ENCODE results near the gene TMUB1. TPM values are rescaled to one million over a fixed set of nuclear protein-coding genes. Genes with fewer than 3 reads are reported as not detected.

TMUB1 gene
- total and polyA plus RNA-seq, 12 donors = 18.5 to 88.2 (median 26.1) TPM

DNA sequence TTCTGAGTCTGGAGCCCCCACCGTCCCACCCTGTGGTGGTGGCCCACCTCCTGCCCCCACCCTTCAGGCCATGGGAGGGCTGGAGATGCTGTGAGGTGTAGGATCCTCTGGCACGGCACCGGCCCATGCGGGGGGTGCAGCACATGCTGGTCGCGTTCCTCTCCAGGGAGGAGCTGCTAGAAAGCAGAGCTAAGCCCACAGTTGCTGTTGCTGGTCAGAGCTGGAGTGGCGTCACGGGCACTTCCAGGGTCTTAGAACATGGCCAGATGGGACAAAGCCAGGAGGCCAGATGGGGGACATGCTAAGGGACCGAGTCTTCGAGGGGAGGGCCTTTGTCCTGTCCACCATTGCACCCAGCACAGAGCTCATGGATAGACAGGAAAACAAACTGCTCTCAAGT, 24.6 kb upstream of the TMUB1 start:
- TF ChIP-seq, protein P1, sequence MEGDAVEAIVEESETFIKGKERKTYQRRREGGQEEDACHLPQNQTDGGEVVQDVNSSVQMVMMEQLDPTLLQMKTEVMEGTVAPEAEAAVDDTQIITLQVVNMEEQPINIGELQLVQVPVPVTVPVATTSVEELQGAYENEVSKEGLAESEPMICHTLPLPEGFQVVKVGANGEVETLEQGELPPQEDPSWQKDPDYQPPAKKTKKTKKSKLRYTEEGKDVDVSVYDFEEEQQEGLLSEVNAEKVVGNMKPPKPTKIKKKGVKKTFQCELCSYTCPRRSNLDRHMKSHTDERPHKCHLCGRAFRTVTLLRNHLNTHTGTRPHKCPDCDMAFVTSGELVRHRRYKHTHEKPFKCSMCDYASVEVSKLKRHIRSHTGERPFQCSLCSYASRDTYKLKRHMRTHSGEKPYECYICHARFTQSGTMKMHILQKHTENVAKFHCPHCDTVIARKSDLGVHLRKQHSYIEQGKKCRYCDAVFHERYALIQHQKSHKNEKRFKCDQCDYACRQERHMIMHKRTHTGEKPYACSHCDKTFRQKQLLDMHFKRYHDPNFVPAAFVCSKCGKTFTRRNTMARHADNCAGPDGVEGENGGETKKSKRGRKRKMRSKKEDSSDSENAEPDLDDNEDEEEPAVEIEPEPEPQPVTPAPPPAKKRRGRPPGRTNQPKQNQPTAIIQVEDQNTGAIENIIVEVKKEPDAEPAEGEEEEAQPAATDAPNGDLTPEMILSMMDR (IDR thresholded peaks at IDR 0.05) = no peak
- peaks cover 0 to 31% (median 13%) of the 10 kb centered on the region in 9 donors for H3K4me1 ChIP-seq
- no peaks in the 10 kb centered on the region for H3K27me3 ChIP-seq
- peaks cover 0 to 15% (median 0%) of the 10 kb centered on the region in 9 donors for H3K36me3 ChIP-seq
- peak overlapping the region in 1 of 10 donors; percentile 23 for H3K27ac ChIP-seq
- H3K4me3 ChIP-seq = no peak overlapping the region
- no peak for ATAC-seq
- DNase-seq = no peak
- 70 to 81% methylated on average over 10 of the region's 10 CpGs for WGBS, 2 donors
- H3K9me3 ChIP-seq = no peaks in the 10 kb centered on the region
- intact Hi-C loops (cut with DNase I) = loop anchor here in 3 of 10 donors (10.0 kb wide), 3 partner anchors 63 to 223 kb away; partner anchors contain the start of gene ASIC3 (in 1 of the 3)

DNA sequence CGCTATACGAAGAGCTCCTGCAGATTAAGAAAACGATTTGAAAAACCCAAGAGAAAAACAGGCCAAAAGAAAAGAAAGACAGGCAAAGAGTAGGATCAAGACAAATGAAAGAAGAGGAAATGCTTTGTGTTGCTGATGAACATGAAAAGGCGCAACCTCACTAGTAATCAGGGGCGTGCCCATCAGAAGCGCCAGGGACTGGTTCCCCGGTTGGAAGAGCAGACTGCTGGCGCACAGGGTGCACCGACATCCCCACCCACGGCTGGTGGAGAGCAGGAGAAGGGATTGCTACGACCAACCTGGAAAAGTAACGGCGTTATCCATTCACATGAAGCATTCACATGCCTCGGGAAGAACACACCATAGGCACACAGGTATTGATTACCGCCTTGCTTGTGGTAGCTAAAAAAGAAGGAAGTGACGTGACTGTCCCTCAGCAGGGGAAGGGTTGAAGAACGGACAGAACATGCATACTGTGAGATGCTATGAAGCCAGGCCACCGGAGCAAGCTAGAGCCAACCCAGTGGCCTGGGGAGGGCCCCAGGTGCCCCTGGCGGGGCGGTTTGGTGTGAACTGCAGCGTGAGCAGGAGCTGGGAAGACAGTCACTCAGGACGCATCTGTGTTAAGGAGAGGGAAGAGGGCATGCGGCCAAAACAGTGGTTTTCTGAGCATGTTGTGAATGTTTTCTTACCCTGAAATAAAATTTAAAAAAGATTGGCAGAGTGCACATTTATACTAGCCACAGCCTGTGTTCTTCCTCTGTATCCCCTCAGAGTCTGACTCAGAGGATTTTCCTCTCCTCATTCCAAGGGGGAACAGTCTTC, 21.3 kb upstream of the TMUB1 start:
- DNase-seq = no peak
- 83% methylated on average over 23 of the region's 23 CpGs for WGBS, 2 donors

DNA sequence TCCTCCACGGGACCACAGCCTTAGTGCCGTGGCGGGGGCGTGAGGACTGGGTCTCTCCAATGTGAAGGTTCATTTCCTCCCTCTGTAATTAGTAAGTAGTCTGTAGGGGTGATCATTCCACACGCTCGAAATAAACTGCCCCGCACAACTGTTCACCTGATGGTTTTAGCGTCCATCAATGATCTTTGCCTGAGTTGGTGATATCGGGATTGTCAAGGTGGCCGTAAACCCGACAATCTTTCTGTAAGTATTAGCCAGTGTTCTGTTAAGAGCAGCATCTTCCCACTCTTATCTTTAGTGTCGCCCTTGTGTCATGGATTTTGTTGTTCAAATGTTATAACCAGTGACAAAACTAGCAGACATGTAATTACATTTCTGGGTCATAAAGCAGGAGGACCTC, 20.7 kb upstream of the TMUB1 start:
- ATAC-seq = no peak
- 83 to 91% methylated on average over 12 of the region's 12 CpGs for WGBS, 2 donors

More for the DNA sequence above, 21.3 kb upstream of the TMUB1 start:
- peaks cover 0 to 40% (median 17%) of the 10 kb centered on the region in 9 donors for H3K4me1 ChIP-seq
- intact Hi-C loops (cut with DNase I) = loop anchor here in 3 of 10 donors (10.0 kb wide), 3 partner anchors 60 to 220 kb away; partner anchors contain the start of gene ASIC3 (in 1 of the 3)
- peak in 1 of 8 donors; percentile 5 for ATAC-seq
- H3K9me3 ChIP-seq = no peaks in the 10 kb centered on the region
- no peak overlapping the region for H3K4me3 ChIP-seq
- TF ChIP-seq, protein P1 (IDR thresholded peaks at IDR 0.05) = no peak
- H3K27me3 ChIP-seq = no peaks in the 10 kb centered on the region
- H3K27ac ChIP-seq = peak overlapping the region in 1 of 10 donors; percentile 15
- H3K36me3 ChIP-seq = peaks cover 0 to 15% (median 0%) of the 10 kb centered on the region in 9 donors

DNA sequence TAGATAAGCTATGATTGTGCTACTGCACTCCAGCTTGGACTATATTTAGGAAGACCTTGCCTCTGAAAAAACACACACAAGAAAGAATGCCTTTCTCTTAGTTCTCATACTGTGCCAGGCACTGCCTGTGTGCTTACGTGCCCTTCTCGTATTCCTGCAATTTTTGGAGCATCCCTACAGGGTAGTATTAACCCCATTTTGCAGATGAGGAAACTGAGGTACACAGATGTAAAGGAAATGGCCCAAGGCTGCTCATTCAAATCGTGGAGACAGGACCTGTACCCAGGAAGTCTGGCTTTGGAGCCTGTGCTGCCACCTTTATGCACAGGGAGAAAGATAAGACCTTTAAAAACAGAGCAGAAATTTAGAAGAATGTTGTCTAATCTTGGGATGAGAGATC, 19.7 kb upstream of the TMUB1 start:
- TF ChIP-seq, protein P1 (IDR thresholded peaks at IDR 0.05) = no peak
- H3K4me3 ChIP-seq = no peak overlapping the region
- no peaks in the 10 kb centered on the region for H3K27me3 ChIP-seq
- no peaks in the 10 kb centered on the region for H3K9me3 ChIP-seq
- peaks cover 0 to 42% (median 11%) of the 10 kb centered on the region in 9 donors for H3K4me1 ChIP-seq
- H3K27ac ChIP-seq = no peak overlapping the region
- peaks cover 0 to 15% (median 0%) of the 10 kb centered on the region in 9 donors for H3K36me3 ChIP-seq
- 74 to 81% methylated on average over 3 of the region's 3 CpGs for WGBS, 2 donors
- DNase-seq (no peak), ATAC-seq (no peak)
- intact Hi-C loops (cut with DNase I) = loop anchor here in 3 of 10 donors (10.0 kb wide), 3 partner anchors 58 to 218 kb away; partner anchors contain the start of gene ASIC3 (in 1 of the 3)

More for the DNA sequence above, 20.7 kb upstream of the TMUB1 start:
- intact Hi-C loops (cut with DNase I) = loop anchor here in 3 of 10 donors (10.0 kb wide), 3 partner anchors 59 to 219 kb away; partner anchors contain the start of gene ASIC3 (in 1 of the 3)
- Histone ChIP-seq H3K9me3 (no peaks in the 10 kb centered on the region), H3K27me3 (no peaks in the 10 kb centered on the region), H3K4me1 (peaks cover 0 to 42% (median 11%) of the 10 kb centered on the region in 9 donors), H3K27ac (no peak overlapping the region), H3K4me3 (no peak overlapping the region), H3K36me3 (peaks cover 0 to 15% (median 0%) of the 10 kb centered on the region in 9 donors)
- TF ChIP-seq, protein P1 (IDR thresholded peaks at IDR 0.05) = no peak
- DNase-seq = no peak
